ENCODE data around the gene ATP5F1C.

DNA sequence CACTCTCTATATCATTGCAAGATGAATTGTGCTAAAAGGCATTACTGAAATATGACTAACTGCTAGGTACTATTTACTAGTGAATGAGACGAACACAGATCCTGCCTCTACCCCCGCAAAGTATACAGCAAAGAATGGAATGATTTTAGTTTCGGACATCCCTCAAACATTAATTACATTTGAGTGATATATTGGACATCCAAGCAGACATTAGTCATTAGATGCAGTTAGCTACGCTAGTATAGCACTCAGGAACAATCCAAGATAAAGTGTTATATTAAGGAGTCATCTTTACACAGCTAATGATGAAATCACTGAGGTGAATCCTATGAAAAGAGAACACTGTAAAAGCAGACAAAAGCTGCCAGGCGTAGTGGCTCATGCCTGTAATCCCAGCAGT, 23.0 kb downstream of the ATP5F1C start:
- no peak for TF ChIP-seq CTCF (IDR thresholded peaks at IDR 0.05)
- TF ChIP-seq POLR2AphosphoS5 (IDR thresholded peaks at IDR 0.05; ENCODE audit: low read depth, low read length), result no peak
